HG03460 (cell line): ENCODE measurements around the gene DAPK1.

ENCODE experiments used
- ATAC-seq: cut with Tn5 transposase; IDR thresholded peaks from one replicate; pipeline ENCODE4 v1.9.1; 2021; ENCODE audit not compliant: unreplicated experiment

The DAPK1 gene

DNA sequence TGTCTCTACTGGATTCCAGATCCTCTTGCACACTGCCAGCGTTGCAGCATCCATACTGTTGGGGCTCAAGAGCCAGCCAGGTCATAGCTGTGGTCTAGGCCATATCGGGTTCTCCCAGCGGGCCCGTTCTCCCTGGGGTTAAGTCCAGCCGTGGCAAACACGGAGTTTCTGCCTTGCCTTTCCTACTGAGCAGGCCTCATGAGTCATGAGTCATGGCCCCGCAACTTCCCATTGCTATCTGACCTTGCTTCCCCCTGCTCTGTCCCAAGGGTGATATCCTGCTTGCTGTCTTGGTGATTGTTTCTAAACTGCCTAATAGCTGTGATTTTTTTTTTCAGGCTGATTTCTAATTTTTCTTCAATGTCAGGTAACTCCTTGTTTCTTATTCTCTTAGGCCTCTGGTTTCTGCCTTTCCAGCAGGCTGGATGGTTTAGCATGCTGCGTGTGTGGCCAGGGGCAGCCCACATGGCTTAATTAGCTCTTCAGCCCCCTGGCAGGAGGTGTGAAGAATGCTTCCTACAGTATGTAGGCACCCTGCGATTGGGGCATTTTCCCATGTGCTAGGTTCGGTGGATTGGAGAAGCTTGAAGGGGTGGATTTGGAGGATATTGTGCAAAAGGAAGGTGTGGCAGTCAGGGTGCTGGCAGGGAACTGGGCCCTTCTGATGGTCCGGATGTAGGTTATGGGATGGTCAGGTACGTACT, 18.7 kb downstream of the DAPK1 start:
- ATAC-seq = no peak

DNA sequence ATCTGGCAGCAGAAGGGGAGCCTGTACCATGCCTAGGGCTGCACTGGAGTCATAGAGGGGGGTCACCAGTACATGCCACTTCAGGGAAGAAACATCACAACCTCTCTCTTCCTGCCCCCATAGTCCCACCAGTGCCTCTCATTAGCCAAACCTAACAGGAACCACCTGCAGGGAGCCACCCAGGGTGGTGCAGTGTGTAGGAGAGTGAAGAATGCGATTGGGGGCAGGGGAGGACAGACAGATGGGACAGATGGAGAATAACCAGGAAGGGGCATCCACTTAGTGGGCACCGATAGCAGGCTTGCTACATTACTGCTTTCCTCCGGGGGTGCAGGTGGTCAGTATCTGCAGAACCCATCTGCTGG, 19.2 kb downstream of the DAPK1 start:
- ATAC-seq = no peak

DNA sequence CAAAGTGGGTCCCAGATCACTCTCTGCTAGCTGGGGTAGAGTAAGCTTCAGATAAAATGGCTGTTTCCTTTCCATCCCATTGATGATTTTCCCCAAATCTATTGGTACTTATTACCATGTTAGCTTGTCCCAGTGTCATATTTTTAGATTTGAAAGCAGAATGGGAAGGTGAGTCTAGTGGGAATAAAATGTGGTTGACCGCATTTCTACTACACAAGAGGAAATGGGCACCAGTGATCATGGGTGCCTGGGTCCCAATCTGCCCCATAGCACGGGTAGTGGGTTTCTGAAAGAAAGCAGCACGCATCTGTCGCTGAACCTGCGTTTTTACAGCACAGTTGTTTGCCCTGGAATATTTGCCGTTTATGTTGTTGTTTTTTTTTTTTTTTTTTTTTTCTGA, 20.1 kb downstream of the DAPK1 start:
- no peak for ATAC-seq

DNA sequence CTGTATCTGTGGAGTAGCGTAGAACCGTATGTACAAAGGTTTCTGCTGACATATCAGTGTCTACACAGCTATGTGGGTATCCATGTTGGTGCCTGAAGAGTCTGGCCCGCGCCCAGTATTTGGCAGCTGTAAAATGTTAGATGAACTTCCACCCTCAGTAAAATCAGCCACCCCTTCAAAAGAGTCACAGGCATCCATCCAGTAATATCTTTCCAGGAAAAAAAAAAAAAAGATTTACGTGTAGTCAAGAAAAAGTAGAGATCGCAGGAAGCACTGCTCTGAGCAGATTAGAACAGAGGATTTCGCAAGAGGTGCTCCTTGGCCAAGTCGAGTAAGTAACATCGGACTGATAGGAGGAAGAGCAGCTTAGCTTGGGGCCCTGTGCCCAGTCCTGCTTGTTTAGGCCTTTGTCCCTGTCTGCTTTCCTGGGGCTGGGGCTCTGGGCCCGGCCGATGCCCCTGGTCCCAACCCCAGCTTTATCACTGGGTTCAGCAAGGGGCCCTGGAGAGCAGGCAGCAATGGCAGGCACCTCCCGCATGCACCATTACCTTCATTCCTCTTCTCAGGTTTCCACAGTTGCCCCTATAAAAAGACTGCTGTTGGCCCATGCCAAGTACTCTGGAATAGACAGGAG, 21.2 kb downstream of the DAPK1 start:
- ATAC-seq = no peak

DNA sequence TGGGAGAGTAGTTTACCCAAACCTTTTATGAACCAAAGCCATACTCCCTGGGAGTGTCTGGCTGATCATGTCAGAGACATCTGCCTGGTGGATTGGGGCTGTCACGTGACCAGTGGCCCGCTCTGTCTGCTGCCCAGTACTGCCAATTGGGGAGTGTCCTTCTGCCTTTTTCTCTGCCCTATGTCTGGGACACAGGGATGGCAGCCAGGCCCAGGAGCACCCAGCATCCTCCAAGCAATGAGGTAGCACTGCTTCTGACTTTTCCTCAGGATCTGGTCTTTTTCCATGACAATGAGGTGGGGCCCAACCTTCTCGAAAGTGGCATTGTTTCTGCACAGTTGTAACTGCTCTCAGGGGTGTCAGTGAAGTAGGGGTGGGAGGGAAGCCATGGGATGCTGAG, 21.8 kb downstream of the DAPK1 start:
- ATAC-seq = no peak

DNA sequence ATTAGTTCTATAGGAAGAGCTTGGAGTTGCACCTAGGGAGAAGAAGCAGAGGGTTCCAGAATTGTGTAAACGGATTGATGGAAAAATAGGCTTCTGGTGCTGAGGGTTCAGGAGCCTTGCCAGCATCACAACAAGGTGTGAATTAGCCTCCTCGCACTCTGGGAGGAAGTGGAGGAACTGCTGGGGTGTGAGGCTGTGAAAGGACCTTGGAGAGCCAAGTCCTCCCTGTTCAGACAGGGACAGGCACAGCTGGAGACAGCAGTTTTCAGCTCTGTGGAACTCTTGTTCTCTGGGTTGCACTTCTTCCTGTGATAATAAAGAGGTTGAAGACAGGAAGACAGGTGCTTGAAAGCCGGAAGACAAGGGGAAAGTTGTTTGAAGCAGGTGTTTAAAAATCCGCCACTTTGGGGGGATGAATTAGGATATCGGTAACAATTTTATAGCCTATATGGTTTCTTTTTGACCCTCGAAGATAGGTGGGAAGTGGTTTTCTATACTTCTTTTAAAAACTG, 22.6 kb downstream of the DAPK1 start:
- no peak for ATAC-seq

DNA sequence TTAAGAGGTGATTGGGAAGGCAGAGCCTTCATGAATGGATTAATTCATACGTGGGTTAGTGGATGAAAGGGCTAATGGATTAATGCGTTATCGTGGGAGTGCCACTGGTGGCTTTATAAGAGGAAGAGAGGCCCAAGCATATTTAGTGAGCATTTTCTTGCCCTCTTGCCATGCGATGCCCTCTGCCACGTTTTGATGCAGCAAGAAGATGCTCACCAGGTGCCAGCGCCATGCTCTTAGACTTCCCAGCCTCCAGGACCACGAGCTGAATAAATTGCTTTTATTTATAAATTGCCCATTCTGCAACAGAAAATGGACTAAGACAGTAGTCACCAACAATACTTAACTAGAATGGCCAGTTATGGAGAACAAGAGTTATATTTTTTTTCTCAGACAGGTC, 24.2 kb downstream of the DAPK1 start:
- no peak for ATAC-seq

DNA sequence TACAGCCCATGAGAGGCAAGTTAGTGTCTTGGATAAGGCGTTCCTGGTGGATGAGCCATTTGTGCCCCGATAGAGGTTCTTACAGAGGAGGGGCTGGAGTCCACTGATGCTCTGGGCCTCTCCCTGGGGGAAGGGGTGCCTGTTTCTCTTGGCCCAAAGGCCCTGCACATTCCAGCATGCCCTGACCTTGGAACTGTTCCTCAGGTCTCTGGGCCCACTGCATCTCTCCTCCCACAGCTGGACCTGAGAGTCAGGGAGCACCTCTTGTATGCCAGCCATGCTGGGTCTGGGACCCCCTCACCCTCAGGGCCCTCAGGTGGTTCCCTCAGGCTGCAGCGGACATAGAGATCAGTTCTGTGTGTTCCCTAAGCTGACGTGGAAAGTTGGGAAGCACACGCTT, 26.4 kb downstream of the DAPK1 start:
- no peak for ATAC-seq

DNA sequence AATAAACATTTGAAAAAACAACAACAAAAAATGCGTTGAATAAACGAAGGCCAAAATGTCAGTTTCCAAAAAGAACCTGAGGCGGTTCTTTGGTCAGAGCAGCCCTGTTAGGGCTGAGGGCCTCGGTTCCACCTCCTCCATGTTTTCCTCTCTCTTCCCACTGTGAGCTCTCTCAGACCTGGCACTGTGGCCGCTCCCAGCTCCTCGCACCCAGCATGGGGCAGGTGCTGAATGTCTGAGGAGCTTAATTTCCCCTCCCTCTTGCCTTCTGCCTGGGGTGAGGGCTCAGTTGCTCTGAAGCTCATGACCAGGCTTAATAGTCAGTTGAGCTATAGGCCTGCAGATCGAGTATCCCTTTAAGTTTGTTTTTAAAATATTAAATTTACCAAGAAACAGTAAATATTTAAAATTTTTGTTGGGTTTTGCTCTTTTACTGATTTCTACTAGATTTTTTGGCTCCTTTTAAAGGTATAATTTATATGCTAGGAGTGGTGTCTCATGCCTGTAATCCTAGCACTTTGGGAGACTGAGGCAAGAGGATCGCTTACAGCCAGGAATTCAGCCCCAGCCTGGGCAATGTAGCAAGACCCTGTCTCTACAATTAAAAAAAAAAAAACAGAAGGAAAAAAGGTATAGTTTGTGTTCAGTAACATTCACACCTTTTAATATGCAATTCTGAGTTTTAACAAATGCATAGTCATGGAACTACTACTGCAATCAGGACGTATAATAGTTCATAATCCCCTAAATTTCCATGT, 28.1 kb downstream of the DAPK1 start:
- no peak for ATAC-seq

DNA sequence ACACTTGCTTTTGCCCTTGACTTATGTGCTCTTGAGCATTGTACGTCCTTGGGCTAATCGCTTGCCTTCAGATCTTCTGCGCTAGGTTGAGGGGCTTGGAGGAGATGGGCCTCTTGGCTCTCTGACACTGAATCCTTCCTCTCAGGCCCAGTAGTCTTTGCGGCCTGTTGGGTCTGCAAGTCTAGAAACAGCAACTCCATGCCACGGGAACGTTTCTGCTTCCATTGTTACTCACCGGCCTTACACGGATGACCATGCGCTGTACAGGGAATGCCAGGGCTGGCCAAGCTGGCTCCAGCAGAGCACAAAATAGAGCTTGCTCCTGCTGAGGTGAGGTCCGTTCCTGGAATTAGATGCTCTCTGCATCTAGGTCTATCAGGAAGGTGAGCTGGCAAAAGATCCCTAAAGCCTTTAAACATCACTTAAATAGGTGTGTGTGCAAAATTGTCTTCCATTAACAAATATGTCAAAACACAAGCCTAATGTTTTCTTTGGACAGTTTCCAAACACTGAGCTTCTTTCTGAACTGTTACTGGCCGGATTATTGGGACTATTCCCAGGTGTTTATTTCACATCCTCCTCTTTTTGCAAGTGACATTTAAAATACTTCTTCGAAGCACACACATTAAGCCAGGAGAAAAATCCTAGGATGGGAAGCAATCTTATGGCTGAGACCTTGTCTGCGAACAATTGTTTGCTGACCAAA, 29.7 kb downstream of the DAPK1 start:
- ATAC-seq = no peak

DNA sequence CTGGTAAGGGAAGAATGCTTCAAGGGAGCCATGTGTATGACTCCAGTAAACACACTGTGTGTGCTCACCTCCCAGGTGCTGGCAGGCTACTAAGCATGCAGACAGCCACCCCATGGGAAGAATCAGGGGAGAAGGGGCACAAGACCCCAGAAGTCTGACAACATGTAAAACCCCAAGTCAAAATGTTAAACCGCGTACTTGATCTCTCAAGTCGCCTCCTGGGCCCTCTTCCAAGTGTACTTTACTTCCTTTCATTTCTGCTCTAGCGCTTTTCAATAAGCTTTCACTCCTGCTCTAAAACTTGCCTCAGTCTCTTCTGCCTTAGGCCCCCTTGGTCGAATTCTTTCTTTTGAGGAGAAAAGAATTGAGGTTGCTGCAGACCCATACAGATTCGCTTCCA, 31.3 kb downstream of the DAPK1 start:
- no peak for ATAC-seq

DNA sequence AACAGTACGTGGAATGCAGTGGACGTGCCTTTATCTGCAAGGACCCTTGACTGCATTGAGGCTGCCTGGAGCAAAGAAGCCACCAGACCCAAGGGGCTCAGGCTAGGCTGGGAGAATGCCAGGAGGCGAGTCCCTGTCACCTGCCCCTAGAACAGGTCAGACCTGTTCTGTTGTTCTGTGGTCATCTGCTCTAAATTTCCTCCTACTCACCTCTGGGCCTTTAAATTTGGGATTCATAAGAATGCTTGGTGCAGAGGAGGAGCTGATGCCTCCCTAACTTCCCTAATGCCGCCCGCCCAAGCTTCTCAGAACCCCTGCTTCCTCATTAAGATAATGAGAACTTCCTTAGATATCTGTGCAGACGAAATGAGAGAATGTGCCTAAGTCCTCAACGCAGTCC, 32.0 kb downstream of the DAPK1 start:
- ATAC-seq = no peak

DNA sequence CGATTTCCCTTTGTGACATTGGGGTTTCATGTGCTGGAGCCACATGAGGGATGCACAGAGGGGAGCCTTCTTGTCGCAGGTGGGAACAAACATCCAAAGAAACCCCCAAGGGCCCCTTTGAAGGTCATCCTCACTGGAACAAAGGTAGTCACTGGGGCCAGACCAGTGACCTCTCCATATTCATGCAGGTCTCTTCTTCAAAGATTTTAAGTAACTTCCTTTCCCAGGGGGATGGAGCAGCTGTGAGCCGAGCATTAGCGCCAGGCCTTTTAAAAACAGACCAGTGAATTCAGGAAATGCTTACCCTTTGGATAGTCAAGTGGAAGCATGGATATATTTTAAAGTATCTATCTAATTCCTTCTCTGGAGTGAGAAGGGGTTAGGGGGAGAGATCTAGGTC, 33.0 kb downstream of the DAPK1 start:
- no peak for ATAC-seq

DNA sequence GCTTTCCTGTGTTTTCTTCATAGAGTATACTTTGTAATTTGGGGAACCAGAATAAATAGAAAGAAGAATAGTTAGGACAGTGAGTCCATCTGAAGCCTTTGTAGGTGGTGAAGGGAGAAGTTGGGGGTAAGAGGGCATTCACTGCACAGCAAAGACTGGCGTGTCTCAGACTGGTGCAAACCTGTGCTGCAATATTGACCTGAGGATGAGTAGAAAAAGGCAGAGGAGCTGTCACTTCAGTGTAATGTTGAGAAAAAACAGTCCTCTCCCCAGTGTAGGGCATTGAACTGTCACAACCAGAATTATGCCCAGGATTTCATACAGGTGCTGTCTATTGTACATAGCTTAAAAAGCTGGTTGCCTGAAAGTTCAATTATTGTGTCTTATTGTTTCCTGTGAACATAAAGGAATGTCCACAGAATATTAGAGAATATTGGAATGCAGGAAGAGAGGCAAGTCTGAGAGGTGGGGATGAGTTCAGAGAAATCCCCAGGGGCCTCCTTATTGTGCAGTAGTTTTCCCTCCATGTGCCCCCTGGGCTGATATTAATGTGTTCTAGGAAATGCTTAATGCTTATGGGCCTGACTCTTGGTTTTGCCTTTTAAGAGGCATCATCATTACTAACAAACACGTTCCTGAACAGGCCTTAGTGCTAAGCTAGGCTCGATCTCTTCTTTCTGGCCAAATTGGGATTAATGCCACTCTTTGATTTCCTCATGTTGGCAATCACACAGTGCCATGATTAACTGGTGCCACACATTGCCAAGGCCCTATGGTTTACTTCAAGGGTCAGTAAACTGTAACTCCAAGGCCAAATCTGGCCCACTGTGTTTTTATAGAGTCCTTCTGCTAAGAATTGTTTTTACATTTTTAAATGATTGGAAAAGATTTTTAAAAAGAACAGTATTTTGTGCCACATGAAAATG, 34.0 kb downstream of the DAPK1 start:
- no peak for ATAC-seq

DNA sequence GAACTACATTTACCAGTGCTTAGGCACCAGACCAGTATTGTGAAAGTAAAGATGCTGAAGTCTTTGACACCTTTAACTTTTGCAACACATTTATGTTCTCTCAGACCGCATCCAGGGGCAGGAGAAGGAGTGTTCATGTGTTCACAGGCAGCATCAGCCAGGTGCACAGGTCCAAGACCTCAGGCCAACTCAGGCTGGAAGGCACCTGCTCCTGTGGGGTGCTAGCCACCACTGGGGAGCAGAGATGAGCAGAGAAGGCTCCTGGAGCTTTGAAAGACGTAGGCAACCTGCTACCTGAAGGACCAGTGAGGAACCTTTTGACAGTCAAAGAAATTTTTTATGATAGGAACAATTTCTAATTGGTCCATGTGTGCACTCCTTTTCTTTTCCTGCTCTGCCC, 35.6 kb downstream of the DAPK1 start:
- no peak for ATAC-seq

DNA sequence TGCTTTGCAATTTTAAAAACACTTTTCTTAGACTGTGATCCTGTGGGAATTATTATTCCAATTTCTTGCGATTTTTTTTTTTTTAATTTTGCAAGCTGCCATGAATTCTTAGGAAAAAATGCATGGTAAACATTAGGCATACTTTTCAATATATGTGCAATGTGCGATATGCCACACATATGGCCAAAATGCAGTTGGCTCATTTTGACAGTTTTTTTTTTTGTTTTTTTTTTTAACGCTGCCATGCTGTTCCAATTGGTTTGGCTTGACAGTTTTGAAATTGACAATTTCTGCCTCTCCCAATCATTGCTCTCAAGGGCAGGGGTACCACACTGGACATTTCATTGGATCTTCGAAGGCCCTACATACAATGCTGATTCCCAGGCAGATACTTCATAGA, 36.4 kb downstream of the DAPK1 start:
- no peak for ATAC-seq

DNA sequence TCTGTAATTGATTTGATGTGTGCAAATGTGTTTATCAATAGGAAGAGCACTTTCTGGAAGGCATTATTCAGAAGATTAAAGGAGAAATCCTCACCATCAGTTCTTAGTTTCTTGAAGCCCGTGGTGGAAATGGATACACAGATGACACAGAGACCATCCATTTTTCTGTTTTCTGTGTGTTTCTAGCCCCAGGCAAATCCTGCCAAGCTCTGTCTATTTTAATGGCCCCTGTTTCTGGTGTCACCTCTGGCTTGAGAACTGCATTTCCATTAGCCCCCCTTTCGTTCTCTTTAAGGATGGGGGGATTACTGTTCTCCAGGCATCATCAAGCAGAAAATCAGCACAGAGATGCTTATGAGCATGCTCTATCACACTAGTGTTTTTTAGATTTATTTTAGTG, 37.3 kb downstream of the DAPK1 start:
- ATAC-seq = no peak

DNA sequence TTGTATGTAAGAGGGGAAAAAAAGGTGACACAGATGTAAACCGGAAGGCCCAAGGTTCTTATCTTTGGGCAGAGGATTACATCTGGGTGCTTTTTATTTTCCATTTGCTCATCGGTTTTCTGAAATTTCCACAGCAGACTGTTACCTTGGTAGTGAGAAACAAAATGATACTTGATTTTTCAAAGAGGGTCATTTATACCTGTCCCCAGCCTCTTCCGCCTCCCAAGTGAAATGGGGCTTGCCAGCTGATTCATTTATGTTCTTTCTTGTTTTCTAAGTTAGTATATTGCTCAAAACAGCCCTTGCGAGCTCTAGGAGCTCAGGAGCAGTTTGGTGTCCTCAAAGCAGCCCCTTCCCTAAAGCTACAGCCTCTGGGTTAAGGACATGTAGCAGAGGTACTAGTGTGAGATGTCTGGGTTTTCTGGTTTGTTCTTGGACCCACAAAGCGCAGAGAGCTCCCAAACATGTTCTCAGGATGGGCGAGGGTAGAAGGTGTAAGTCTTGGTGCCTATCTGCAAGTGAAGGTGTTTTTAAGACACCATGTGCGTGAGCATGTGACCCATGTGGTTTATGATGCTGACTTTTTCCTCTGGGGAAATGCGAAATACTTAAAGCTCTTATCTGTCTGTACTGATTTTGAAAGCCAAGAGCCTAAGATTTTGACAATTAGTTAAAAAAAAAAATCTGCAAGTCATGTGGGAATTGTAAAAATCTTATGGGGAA, 38.3 kb downstream of the DAPK1 start:
- peak; percentile 72 for ATAC-seq

DNA sequence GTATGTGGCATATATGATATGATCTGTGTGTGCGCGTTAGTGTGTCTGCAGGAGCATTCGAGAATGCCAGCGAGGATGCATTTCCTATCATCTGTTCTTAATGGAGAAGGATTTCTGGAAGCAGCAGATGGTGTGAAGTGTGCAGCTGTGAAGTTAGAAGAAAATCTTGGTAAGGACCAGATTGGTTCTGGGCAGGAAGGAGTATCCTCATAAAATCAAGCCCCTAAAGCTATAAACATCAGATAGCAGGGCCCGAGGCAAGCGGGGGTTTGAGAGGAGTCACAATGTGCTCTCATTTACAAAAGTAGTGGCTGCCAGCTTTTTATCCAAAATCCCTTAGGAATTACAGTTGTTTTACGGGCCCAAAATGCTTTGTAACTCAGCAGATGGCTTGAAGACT, 40.0 kb downstream of the DAPK1 start:
- no peak for ATAC-seq
